HEK293 (cell line): ENCODE measurements around the gene ATAT1.
A peak's percentile ranks its signal among the peaks of the same experiment; 100 is the strongest.

Experiments
- BCL11B ChIP-seq: fragments of 450-650 bp; formaldehyde crosslinking; IDR thresholded peaks from 2 replicates; pipeline ENCODE4 v1.5.1; 2016; ENCODE audit warnings: low read depth, missing biosample characterization, missing genetic modification characterization
- ELK4 ChIP-seq: IDR thresholded peaks from 2 replicates; pipeline ENCODE4 v1.6.1; 2011; ENCODE audit warnings: mild to moderate bottlenecking, low read depth, low read length, borderline replicate concordance
- GLIS1 ChIP-seq: fragments of 450-650 bp; formaldehyde crosslinking; IDR thresholded peaks from 2 replicates; pipeline ENCODE4 v1.5.1; 2016; ENCODE audit warnings: missing biosample characterization, missing genetic modification characterization
- HOXA7 ChIP-seq: sonication (generic); formaldehyde crosslinking; IDR thresholded peaks from 2 replicates; pipeline ENCODE4 v1.8.1; 2022; ENCODE audit warnings: missing genetic modification reagents, borderline replicate concordance
- KLF16 ChIP-seq: fragments of 450-650 bp; formaldehyde crosslinking; IDR thresholded peaks from 2 replicates; pipeline ENCODE4 v1.5.1; 2017; ENCODE audit warnings: missing biosample characterization, missing genetic modification characterization
- KLF17 ChIP-seq: fragments of 450-650 bp; formaldehyde crosslinking; IDR thresholded peaks from 2 replicates; pipeline ENCODE4 v1.5.1; 2016; ENCODE audit warnings: missing biosample characterization, missing genetic modification characterization
- PBX3 ChIP-seq: sonication (generic); formaldehyde crosslinking; IDR thresholded peaks from 2 replicates; pipeline ENCODE4 v1.8.1; 2022; ENCODE audit warnings: mild to moderate bottlenecking, moderate library complexity, missing genetic modification reagents
- PRDM1 ChIP-seq: fragments of 450-650 bp; formaldehyde crosslinking; IDR thresholded peaks from 2 replicates; pipeline ENCODE4; 2016; ENCODE audit warnings: missing biosample characterization, missing genetic modification characterization
- PRDM6 ChIP-seq: fragments of 450-650 bp; formaldehyde crosslinking; IDR thresholded peaks from 2 replicates; pipeline ENCODE4 v1.5.1; 2017; ENCODE audit warnings: missing biosample characterization, missing genetic modification characterization
- SCRT1 ChIP-seq: fragments of 450-650 bp; formaldehyde crosslinking; IDR thresholded peaks from 2 replicates; pipeline ENCODE4 v1.5.1; 2016; ENCODE audit warnings: missing biosample characterization, missing genetic modification characterization, borderline replicate concordance
- SP2 ChIP-seq: fragments of 450-650 bp; formaldehyde crosslinking; IDR thresholded peaks from 2 replicates; pipeline ENCODE4 v1.5.1; 2016; ENCODE audit warnings: missing biosample characterization, missing genetic modification characterization
- WT1 ChIP-seq: fragments of 450-650 bp; formaldehyde crosslinking; IDR thresholded peaks from 2 replicates; pipeline ENCODE4 v1.5.1; 2016; ENCODE audit warnings: missing biosample characterization, missing genetic modification characterization
- ZBTB17 ChIP-seq: fragments of 450-650 bp; formaldehyde crosslinking; IDR thresholded peaks from 2 replicates; pipeline ENCODE4 v1.5.1; 2016; ENCODE audit warnings: missing biosample characterization, missing genetic modification characterization
- ZFHX2 ChIP-seq: fragments of 450-650 bp; formaldehyde crosslinking; conservative IDR thresholded peaks from 2 replicates; pipeline ENCODE4 v1.5.1; 2016; ENCODE audit warnings: missing biosample characterization, missing genetic modification characterization
- ZIC2 ChIP-seq: fragments of 450-650 bp; formaldehyde crosslinking; IDR thresholded peaks from 2 replicates; pipeline ENCODE4 v1.5.1; 2016; ENCODE audit warnings: missing biosample characterization, missing genetic modification characterization
- ZNF10 ChIP-seq: fragments of 450-650 bp; formaldehyde crosslinking; IDR thresholded peaks from 2 replicates; pipeline ENCODE4 v1.5.1; 2017; ENCODE audit warnings: missing biosample characterization, missing genetic modification characterization
- ZNF146 ChIP-seq: fragments of 450-650 bp; formaldehyde crosslinking; IDR thresholded peaks from 2 replicates; pipeline ENCODE4 v1.5.1; 2016; ENCODE audit warnings: missing biosample characterization, missing genetic modification characterization
- ZNF157 ChIP-seq: fragments of 450-650 bp; formaldehyde crosslinking; IDR thresholded peaks from 2 replicates; pipeline ENCODE4 v1.5.1; 2016; ENCODE audit warnings: missing biosample characterization, missing genetic modification characterization
- ZNF16 ChIP-seq: fragments of 450-650 bp; formaldehyde crosslinking; IDR thresholded peaks from 2 replicates; pipeline ENCODE4 v1.5.1; 2016; ENCODE audit warnings: low read depth, missing biosample characterization, missing genetic modification characterization
- ZNF239 ChIP-seq: fragments of 450-650 bp; formaldehyde crosslinking; IDR thresholded peaks from 2 replicates; pipeline ENCODE4 v1.5.1; 2016; ENCODE audit warnings: missing biosample characterization, missing genetic modification characterization
- ZNF292 ChIP-seq: fragments of 450-650 bp; formaldehyde crosslinking; IDR thresholded peaks from 2 replicates; pipeline ENCODE4 v1.5.1; 2016; ENCODE audit warnings: low read depth, missing biosample characterization, missing genetic modification characterization, borderline replicate concordance
- ZNF354C ChIP-seq: fragments of 450-650 bp; formaldehyde crosslinking; IDR thresholded peaks from 2 replicates; pipeline ENCODE4 v1.5.1; 2016; ENCODE audit warnings: missing biosample characterization, missing genetic modification characterization, low read depth, borderline replicate concordance
- ZNF398 ChIP-seq: fragments of 450-650 bp; formaldehyde crosslinking; IDR thresholded peaks from 2 replicates; pipeline ENCODE4 v1.5.1; 2017; ENCODE audit warnings: missing biosample characterization, missing genetic modification characterization
- ZNF426 ChIP-seq: fragments of 450-650 bp; formaldehyde crosslinking; IDR thresholded peaks from 2 replicates; pipeline ENCODE4 v1.5.1; 2017; ENCODE audit warnings: missing biosample characterization, missing genetic modification characterization, mild to moderate bottlenecking, inconsistent platforms, moderate library complexity
- ZNF510 ChIP-seq: fragments of 450-650 bp; formaldehyde crosslinking; IDR thresholded peaks from 2 replicates; pipeline ENCODE4 v1.5.1; 2018; ENCODE audit warnings: mild to moderate bottlenecking, missing genetic modification characterization, missing biosample characterization; ENCODE audit not compliant: insufficient replicate concordance
- ZNF549 ChIP-seq: fragments of 450-650 bp; IDR thresholded peaks from 2 replicates; pipeline ENCODE4 v1.5.1; 2018; ENCODE audit warnings: missing biosample characterization, missing genetic modification characterization, mild to moderate bottlenecking, inconsistent platforms, moderate library complexity
- ZNF558 ChIP-seq: fragments of 450-650 bp; formaldehyde crosslinking; IDR thresholded peaks from 2 replicates; pipeline ENCODE4 v1.5.1; 2016; ENCODE audit warnings: missing biosample characterization, missing genetic modification characterization
- ZNF560 ChIP-seq: fragments of 450-650 bp; formaldehyde crosslinking; IDR thresholded peaks from 2 replicates; pipeline ENCODE4 v1.5.1; 2017; ENCODE audit warnings: missing biosample characterization, missing genetic modification characterization, borderline replicate concordance
- ZNF580 ChIP-seq: fragments of 450-650 bp; formaldehyde crosslinking; IDR thresholded peaks from 2 replicates; pipeline ENCODE4 v1.5.1; 2016; ENCODE audit warnings: missing biosample characterization, missing genetic modification characterization
- ZNF585B ChIP-seq: fragments of 450-650 bp; formaldehyde crosslinking; IDR thresholded peaks from 2 replicates; pipeline ENCODE4 v1.5.1; 2016; ENCODE audit warnings: missing biosample characterization, missing genetic modification characterization
- ZNF747 ChIP-seq: fragments of 450-650 bp; formaldehyde crosslinking; IDR thresholded peaks from 2 replicates; pipeline ENCODE4 v1.5.1; 2016; ENCODE audit warnings: missing biosample characterization, missing genetic modification characterization
- ZNF837 ChIP-seq: fragments of 450-650 bp; formaldehyde crosslinking; IDR thresholded peaks from 2 replicates; pipeline ENCODE4 v1.5.1; 2016; ENCODE audit warnings: missing biosample characterization, missing genetic modification characterization
- ZNF843 ChIP-seq: fragments of 450-650 bp; formaldehyde crosslinking; IDR thresholded peaks from 2 replicates; pipeline ENCODE4 v1.5.1; 2016; ENCODE audit warnings: missing biosample characterization, missing genetic modification characterization
- ZSCAN16 ChIP-seq: fragments of 450-650 bp; formaldehyde crosslinking; IDR thresholded peaks from 2 replicates; pipeline ENCODE4 v1.5.1; 2016; ENCODE audit warnings: missing biosample characterization, missing genetic modification characterization

The ATAT1 gene

GRCh38 chr6:30686009-30686907 is 59.6 kb downstream of the ATAT1 start, which contains the start of gene PPP1R18 (continued):
- TF ChIP-seq PBX3 (CRISPR knock-in tag) = no peak
- 0 out of 2 replicates have a peak, but pooled peaks have one; percentile 42 for TF ChIP-seq ZNF157
- no peak for TF ChIP-seq PRDM6 (tag by site-specific recombination)
- TF ChIP-seq BCL11B (tag by site-specific recombination) = no peak; the same call in 1 of the 2 replicates
- no peak for TF ChIP-seq KLF16
- TF ChIP-seq KLF17 (tag by site-specific recombination) = no peak
- no peak for TF ChIP-seq ZIC2
- TF ChIP-seq ZNF843 (tag by site-specific recombination) = no peak; the same call in 1 of the 2 replicates
- TF ChIP-seq ZNF510 (tag by site-specific recombination) = no peak
- TF ChIP-seq SCRT1 = no peak
- no peak for TF ChIP-seq ZNF549 (tag by site-specific recombination)
- no peak for TF ChIP-seq ZBTB17 (tag by site-specific recombination)
- peak; percentile 100 for TF ChIP-seq PRDM1 (tag by site-specific recombination)
- TF ChIP-seq ZNF146 (tag by site-specific recombination) = 0 out of 2 replicates have a peak, but pooled peaks have one; percentile 3
- no peak for TF ChIP-seq HOXA7 (CRISPR knock-in tag)
- no peak for TF ChIP-seq ZNF239
- TF ChIP-seq ZNF837 (tag by site-specific recombination) = no peak
- no peak for TF ChIP-seq ZNF560
- no peak for TF ChIP-seq ZNF558
- TF ChIP-seq ZNF10 = no peak
- no peak for TF ChIP-seq ZNF16
- TF ChIP-seq ZNF292 (tag by site-specific recombination) = no peak
- TF ChIP-seq GLIS1 (tag by site-specific recombination) = no peak; the same call in 1 of the 2 replicates
- TF ChIP-seq ZNF585B (tag by site-specific recombination) = no peak
- no peak for TF ChIP-seq ZNF580 (tag by site-specific recombination)
- TF ChIP-seq ZNF354C (tag by site-specific recombination) = no peak
- no peak for TF ChIP-seq ELK4
- TF ChIP-seq SP2 (tag by site-specific recombination) = peak; percentile 4
- TF ChIP-seq ZNF426 (tag by site-specific recombination) = no peak
- no peak for TF ChIP-seq WT1 (tag by site-specific recombination)
- TF ChIP-seq ZSCAN16 (tag by site-specific recombination) = no peak
- peak; percentile 58 for TF ChIP-seq ZFHX2 (tag by site-specific recombination)
- no peak for TF ChIP-seq ZNF747 (tag by site-specific recombination)
- peak; percentile 50; the same call in 1 of the 2 replicates for TF ChIP-seq ZNF398 (tag by site-specific recombination)
